Prostate gland (tissue), 2 donors: Measurements from ENCODE around the gene MRPS25.

Source experiments
- POLR2A ChIP-seq: fragments of 450-650 bp; IDR thresholded peaks from one replicate; pipeline ENCODE4 v1.6.1; 2016; ENCODE audit warnings: antibody characterized with exemption, mild to moderate bottlenecking
- POLR2AphosphoS5 ChIP-seq: sonication (generic); formaldehyde crosslinking; IDR thresholded peaks from one replicate; pipeline ENCODE4 v1.6.1; 2017; ENCODE audit warnings: antibody characterized with exemption
- TF ChIP-seq, protein P1 (sequence below), 4 experiments: fragments of 200-600 bp in 2 of 4; fragments of 450-650 bp in 2 of 4; sonication (generic) in 2 of 4; IDR thresholded peaks; 1 replicate in 3 of 4; 2 replicates in 1 of 4; pipeline ENCODE4 v1.5.1; 2016 to 2019; ENCODE audit warnings: antibody characterized with exemption in 4 of 4, mild to moderate bottlenecking in 2 of 4, moderate library complexity in 2 of 4

DNA sequence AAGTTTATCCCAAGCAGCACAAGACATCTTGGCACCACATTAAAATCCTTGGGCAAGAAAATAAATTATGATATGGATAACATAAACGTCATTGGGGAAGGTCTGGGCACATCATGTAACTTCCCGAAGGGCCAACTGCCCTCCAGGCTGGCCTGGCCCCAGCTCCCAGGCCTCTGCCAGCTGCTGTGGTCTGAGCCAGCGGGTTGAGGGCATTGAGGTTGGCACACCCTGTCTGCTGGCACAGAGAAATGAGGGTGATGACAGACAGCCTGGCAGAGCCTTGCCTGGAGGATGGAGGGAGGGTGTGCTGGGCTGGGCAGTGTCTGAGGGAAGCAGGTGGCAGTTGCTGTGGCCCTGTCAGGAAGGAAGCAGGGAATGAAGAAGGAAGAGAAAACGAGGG, 37.1 kb upstream of the MRPS25 start:
- TF ChIP-seq, protein P1, sequence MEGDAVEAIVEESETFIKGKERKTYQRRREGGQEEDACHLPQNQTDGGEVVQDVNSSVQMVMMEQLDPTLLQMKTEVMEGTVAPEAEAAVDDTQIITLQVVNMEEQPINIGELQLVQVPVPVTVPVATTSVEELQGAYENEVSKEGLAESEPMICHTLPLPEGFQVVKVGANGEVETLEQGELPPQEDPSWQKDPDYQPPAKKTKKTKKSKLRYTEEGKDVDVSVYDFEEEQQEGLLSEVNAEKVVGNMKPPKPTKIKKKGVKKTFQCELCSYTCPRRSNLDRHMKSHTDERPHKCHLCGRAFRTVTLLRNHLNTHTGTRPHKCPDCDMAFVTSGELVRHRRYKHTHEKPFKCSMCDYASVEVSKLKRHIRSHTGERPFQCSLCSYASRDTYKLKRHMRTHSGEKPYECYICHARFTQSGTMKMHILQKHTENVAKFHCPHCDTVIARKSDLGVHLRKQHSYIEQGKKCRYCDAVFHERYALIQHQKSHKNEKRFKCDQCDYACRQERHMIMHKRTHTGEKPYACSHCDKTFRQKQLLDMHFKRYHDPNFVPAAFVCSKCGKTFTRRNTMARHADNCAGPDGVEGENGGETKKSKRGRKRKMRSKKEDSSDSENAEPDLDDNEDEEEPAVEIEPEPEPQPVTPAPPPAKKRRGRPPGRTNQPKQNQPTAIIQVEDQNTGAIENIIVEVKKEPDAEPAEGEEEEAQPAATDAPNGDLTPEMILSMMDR (IDR thresholded peaks at IDR 0.05), result no peak
- TF ChIP-seq POLR2A, result no peak
- TF ChIP-seq POLR2AphosphoS5, result peak; percentile 38
